GM21723 (cell line): ENCODE measurements around the gene NUDT22.

ENCODE experiments used
- ATAC-seq: cut with Tn5 transposase; IDR thresholded peaks from one replicate; pipeline ENCODE4 v1.9.1; 2021; ENCODE audit warnings: mild to moderate bottlenecking, moderate library complexity; ENCODE audit not compliant: unreplicated experiment

Gene NUDT22

GRCh38 chr11:64253043-64253442, 27.0 kb downstream of the NUDT22 start:
- ATAC-seq = no peak

- ATAC-seq = no peak
Measured at GRCh38 chr11:64253481-64253880, 27.4 kb downstream of the NUDT22 start.

- no peak for ATAC-seq
Measured at GRCh38 chr11:64254326-64254725, 28.3 kb downstream of the NUDT22 start.

DNA sequence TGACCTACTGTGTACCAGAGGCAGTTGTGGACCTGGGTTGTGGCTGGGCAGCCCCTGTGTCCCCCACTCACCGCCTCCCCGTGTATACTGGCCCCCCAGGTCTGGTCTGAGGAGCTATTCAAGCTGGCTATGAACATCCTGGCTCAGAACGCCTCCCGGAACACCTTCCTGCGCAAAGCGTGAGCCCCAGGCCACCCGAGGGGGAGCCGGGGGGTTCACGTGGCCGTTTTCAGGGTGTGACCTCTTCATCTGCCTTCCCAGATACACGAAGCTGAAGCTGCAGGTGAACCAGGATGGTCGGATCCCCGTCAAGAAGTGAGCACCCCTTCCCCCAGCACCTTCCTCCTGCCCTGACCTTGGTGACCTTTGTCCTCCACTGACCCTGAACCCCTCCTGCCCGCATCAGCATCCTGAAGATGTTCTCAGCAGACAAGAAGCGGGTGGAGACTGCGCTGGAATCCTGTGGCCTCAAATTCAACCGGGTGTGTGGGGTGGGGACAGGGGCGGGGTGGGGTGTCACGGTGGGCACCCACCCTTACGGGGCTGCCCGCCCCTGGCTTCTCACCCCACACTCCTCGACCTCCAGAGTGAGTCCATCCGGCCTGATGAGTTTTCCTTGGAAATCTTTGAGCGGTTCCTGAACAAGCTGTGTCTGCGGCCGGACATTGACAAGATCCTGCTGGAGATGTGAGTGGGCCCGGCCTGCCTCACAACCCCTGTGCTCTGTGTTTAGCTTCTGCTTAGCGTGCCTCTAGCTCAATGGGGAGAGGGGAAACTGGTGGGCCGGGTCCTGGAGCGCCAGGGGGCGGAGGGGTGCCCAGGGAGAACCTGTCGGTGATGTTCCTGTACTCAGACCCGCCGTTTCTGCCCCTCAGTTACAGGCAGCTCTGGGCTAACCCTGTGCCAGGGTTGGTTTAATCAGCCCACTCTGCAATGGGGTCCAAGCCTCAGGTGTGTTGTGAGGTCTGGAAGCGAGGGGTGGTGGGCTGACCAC, 29.4 kb downstream of the NUDT22 start:
- no peak for ATAC-seq

GRCh38 chr11:64256300-64256699, 30.2 kb downstream of the NUDT22 start:
- no peak for ATAC-seq

DNA sequence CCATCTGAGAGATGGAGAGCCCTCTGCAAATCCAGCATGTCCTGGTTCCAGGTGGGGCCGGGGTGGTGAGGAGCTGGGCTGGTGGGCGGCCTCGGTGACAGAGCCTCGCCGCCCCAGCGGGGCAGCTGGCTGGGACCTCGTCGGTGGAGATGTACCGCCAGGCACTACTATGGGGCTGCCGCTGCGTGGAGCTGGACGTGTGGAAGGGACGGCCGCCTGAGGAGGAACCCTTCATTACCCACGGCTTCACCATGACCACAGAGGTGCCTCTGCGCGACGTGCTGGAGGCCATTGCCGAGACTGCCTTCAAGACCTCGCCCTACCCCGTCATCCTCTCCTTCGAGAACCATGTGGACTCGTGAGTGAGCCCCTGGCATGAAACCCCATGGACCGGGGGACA, 32.3 kb downstream of the NUDT22 start:
- ATAC-seq = no peak

- no peak for ATAC-seq
Measured at GRCh38 chr11:64258946-64259532, 33.0 kb downstream of the NUDT22 start.

- no peak for ATAC-seq
Measured at GRCh38 chr11:64259533-64260067, 33.5 kb downstream of the NUDT22 start.

- ATAC-seq = no peak
Measured at GRCh38 chr11:64260147-64260708, 34.2 kb downstream of the NUDT22 start.

GRCh38 chr11:64261556-64262080, 35.5 kb downstream of the NUDT22 start:
- no peak for ATAC-seq

DNA sequence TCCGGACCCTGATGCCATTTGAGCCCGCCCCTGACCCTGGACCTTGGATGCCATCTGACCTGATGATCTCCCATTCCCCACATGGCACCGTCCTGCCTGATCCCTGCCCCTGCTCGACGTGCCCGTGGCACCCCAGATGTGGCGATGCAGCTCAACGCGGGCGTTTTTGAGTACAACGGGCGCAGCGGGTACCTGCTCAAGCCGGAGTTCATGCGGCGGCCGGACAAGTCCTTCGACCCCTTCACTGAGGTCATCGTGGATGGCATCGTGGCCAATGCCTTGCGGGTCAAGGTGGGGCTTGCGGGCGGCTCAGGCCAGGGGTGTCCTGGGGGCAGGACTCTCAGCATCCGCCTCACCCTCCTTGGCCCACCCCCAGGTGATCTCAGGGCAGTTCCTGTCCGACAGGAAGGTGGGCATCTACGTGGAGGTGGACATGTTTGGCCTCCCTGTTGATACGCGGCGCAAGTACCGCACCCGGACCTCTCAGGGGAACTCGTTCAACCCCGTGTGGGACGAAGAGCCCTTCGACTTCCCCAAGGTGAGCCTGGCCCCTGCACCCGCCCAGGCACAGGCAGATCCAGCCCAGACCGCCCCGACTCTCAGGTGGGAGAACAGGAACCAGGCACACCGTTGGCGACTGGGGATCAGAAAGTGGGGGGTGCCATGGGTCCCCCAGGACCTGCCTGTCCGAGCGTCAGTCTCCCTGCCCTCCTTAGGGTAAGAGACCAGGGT, 36.4 kb downstream of the NUDT22 start:
- ATAC-seq = no peak

DNA sequence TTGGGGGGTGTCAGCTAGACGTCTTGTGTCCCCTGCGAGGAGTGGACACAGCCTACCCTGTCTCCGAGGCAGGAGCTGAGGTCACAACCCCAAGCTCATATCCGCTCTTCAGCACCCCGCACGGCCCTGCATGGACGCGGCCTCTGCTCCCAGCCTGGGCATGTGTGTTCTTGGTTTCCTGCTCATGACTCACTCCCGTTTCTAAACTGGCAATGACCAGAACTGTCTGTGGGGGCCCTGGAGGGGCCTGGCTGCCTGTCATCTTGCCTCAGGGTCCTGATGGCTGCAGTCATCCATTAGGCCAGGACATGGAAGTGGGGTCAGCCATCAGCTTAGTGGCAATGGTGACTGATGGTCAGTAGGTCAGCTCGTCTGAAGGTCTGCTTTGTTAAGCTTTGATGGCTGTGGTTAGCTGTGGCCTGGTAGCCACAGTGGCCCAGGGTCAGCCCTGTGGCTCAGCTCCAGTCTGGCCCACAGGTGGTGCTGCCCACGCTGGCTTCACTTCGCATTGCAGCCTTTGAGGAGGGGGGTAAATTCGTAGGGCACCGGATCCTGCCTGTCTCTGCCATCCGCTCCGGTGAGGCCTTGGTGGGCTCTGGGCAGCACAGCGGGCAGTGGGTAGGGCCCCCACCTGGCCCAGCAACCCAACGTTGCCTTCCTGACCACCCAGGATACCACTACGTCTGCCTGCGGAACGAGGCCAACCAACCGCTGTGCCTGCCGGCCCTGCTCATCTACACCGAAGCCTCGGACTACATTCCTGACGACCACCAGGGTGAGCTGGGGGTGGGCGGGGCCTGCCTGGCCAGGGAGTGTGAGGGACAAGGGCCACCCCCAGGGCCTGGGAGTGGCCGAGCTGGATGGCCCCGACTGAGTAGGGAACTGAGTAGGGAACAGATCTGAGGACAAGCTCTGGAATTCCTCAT, 37.2 kb downstream of the NUDT22 start:
- ATAC-seq = no peak

- ATAC-seq = no peak
Measured at GRCh38 chr11:64263947-64264317, 37.9 kb downstream of the NUDT22 start.

DNA sequence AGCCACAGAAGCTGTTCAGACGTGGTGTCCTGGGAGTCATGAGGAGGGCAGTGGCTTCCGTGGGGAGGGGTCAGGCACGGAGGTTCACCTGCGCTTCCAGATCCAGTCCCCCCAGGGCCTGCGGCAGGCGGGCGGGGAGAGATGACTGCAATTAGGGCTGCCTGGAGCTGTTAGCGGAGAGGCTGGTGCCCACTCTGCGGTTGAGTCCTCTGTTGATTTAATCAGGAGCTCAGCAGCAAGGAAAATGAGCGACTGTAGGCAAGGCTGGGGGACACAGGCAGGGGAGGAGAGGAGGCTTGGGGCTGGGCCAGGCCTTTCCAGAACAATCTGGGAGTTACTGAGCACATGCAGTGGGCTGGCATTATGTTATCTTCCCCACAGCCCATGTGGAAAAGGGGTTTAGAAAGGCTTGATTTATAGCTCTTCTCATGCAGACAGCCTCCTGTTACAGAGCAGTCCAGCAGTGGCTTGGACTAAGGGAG, 38.3 kb downstream of the NUDT22 start:
- no peak for ATAC-seq

- ATAC-seq = no peak
Measured at GRCh38 chr11:64265176-64266160, 39.4 kb downstream of the NUDT22 start.

- no peak for ATAC-seq
Measured at GRCh38 chr11:64266339-64266738, 40.3 kb downstream of the NUDT22 start.

DNA sequence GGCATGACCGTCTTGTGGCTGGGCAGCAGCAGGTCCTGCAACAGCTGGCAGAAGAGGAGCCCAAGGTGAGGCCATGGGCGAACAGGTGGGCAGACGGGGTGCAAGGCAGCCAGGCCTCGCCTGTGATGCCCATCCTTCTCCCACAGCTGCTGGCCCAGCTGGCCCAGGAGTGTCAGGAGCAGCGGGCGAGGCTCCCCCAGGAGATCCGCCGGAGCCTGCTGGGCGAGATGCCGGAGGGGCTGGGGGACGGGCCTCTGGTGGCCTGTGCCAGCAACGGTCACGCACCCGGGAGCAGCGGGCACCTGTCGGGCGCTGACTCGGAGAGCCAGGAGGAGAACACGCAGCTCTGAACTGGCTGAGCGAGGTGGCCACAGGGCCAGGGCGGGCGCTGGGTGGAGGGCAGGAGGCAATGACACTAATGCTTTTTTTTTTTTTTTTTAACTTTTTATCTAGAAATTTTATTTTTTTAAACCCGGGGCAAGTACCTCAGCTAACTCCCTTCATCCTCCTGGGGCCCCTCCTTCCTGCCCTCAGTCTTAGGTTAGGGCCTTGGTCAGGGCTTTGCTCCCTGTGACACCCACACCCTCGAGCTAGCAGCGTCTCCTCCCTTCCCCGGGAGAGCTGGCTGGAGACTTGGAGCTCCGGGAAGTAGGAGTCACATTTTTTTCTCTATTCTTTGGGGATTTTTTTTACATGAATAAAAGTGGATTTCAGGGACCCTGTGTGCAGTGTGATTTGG, 41.3 kb downstream of the NUDT22 start:
- no peak for ATAC-seq
